ENCODE data around the gene CAMK2G. TPM values are rescaled to one million over a fixed set of nuclear protein-coding genes. Genes with fewer than 3 reads are reported as not detected.

The CAMK2G gene
- total RNA-seq, 2 donors from 2014 or later = 41.9 to 47.8 TPM

DNA sequence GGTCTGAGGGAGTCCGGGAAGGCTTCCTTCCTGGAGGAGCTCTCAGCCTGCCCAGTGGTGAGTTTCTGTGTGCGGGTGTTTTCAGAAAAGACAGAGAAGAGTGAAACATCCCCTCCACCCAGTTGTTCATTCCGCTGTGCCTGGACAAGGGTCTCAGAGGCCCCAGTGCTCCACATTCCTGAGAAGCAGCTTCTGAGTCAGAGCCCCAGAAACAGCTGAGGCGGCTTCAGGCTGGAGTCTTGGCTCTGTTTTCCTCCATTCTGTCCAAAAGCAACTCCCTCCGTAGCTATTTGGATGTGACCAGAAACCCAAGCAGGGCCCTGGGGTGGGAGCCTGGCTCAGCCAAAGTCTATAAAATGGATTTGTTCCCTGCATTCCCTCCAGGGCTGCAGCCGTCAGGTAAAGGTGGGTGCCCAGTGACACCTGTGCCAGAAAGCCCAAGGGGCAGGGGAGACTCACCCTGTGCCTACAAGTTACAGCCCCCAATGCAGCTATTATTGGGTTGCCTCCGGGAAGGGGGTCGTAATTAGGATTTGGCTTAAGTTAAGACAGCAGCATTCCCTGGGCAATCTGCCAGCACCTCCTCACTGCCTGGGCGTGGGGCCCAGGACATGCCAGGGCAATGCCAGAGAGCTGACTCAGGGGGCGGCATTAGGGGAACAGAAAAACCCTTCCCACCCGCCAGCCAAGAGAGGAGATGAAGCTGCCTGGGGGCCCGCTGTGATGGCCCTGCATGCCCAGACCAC is 13.1 kb upstream of the CAMK2G start:
- peak; percentile 85 for DNase-seq (ENCODE audit: low spot score)
- H3K27me3 ChIP-seq (replicated peaks; ENCODE audit: insufficient read depth) = no peaks in the 10 kb centered on the region
- TF ChIP-seq POLR2A (IDR thresholded peaks at IDR 0.05) (no peak), POLR2AphosphoS5 (IDR thresholded peaks at IDR 0.05) (peak; percentile 71)
- TF ChIP-seq, protein P1, sequence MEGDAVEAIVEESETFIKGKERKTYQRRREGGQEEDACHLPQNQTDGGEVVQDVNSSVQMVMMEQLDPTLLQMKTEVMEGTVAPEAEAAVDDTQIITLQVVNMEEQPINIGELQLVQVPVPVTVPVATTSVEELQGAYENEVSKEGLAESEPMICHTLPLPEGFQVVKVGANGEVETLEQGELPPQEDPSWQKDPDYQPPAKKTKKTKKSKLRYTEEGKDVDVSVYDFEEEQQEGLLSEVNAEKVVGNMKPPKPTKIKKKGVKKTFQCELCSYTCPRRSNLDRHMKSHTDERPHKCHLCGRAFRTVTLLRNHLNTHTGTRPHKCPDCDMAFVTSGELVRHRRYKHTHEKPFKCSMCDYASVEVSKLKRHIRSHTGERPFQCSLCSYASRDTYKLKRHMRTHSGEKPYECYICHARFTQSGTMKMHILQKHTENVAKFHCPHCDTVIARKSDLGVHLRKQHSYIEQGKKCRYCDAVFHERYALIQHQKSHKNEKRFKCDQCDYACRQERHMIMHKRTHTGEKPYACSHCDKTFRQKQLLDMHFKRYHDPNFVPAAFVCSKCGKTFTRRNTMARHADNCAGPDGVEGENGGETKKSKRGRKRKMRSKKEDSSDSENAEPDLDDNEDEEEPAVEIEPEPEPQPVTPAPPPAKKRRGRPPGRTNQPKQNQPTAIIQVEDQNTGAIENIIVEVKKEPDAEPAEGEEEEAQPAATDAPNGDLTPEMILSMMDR (IDR thresholded peaks at IDR 0.05) = peak in 2 of 4 experiments; percentile 21 to 24
- 8% methylated on average over 12 of the region's 12 CpGs for WGBS
- peak overlapping the region; percentile 75 to 82 for H3K27ac ChIP-seq
- no peaks in the 10 kb centered on the region for H3K36me3 ChIP-seq
- no peaks in the 10 kb centered on the region for H3K9me3 ChIP-seq
- H3K4me3 ChIP-seq = no peak overlapping the region
- H3K4me1 ChIP-seq (replicated peaks) = peaks cover 29% of the 10 kb centered on the region
- intact Hi-C loops (cut with DNase I) = loop anchor here (2.0 to 5.0 kb wide), 2 partner anchors 195 to 347 kb away; no protein-coding TSS in a partner anchor

DNA sequence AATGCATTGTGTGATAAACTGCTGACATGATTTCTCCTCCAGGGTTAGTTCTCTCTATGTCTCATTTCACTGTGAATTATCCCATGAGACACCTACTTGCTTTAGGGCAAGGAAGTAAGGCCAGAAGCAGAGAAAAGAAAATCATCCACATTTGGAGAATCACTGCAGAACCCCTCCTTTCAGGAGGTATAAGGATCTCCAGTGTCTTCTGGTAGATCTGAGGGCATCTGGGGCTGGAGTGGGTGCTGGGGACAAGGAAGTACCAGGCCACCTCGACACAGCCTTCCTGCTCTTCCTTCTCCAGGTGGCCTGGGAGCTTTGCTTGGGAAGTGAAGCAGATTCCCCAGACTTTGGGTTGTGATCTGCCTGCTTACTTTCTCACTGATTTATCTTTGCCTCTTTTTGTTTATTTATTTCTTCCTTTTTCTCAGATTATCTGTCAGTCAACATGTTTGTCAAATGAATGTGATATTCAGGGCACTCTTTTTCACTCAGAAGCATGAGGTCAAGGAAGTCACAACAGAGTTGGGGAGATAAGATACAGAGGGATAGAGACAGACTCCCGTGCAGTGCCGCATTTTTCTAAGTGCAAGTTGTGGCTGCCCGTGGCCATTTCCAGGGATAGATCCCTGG is 12.4 kb upstream of the CAMK2G start:
- TF ChIP-seq, protein P1 (IDR thresholded peaks at IDR 0.05) = no peak
- TF ChIP-seq POLR2AphosphoS5 (IDR thresholded peaks at IDR 0.05) (no peak), POLR2A (IDR thresholded peaks at IDR 0.05) (no peak)
- 11% methylated on average over 4 of the region's 4 CpGs for WGBS
- Histone ChIP-seq H3K27ac (peak overlapping the region; percentile 75 to 82), H3K4me1 (replicated peaks) (peaks cover 29% of the 10 kb centered on the region), H3K36me3 (no peaks in the 10 kb centered on the region), H3K9me3 (no peaks in the 10 kb centered on the region), H3K4me3 (no peak overlapping the region), H3K27me3 (replicated peaks; ENCODE audit: insufficient read depth) (no peaks in the 10 kb centered on the region)
- intact Hi-C loops (cut with DNase I) = loop anchor here (1.0 to 5.0 kb wide), 3 partner anchors 55 to 348 kb away; no protein-coding TSS in a partner anchor
- DNase-seq (ENCODE audit: low spot score) = no peak

DNA sequence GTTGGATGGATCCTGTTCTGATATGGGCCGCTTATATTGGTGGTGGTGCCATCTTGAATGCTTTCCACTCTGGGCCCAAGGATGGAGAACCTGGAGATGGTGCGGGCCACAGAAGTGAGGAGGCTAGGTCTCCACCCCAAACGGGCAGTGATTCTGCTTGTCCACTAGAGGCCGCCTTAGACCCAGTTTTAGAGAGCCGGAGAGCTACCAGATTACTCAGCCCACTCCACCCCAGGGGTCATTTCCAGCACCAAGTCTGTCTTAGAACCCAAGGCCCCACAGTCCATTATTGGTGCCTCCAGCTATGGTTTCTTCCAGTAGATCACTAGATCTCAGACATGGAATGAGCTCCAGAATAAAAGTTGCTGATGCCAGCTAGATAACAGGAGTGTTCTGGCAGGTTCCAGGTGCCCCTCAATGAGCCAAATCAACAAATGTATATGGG is 11.8 kb upstream of the CAMK2G start:
- H3K9me3 ChIP-seq = no peaks in the 10 kb centered on the region
- peak overlapping the region; percentile 75 to 82 for H3K27ac ChIP-seq
- TF ChIP-seq POLR2A (IDR thresholded peaks at IDR 0.05) (no peak), POLR2AphosphoS5 (IDR thresholded peaks at IDR 0.05) (peak; percentile 37)
- TF ChIP-seq, protein P1 (IDR thresholded peaks at IDR 0.05) = peak; percentile 51 to 93 (median 86)
- 5% methylated on average over 5 of the region's 5 CpGs for WGBS
- DNase-seq (ENCODE audit: low spot score) = peak; percentile 74
- H3K4me1 ChIP-seq (replicated peaks) = peaks cover 29% of the 10 kb centered on the region
- intact Hi-C loops (cut with DNase I) = loop anchor here (1.0 to 5.0 kb wide), 3 partner anchors 55 to 349 kb away; no protein-coding TSS in a partner anchor
- H3K36me3 ChIP-seq = no peaks in the 10 kb centered on the region
- no peak overlapping the region for H3K4me3 ChIP-seq
- H3K27me3 ChIP-seq (replicated peaks; ENCODE audit: insufficient read depth) = no peaks in the 10 kb centered on the region

DNA sequence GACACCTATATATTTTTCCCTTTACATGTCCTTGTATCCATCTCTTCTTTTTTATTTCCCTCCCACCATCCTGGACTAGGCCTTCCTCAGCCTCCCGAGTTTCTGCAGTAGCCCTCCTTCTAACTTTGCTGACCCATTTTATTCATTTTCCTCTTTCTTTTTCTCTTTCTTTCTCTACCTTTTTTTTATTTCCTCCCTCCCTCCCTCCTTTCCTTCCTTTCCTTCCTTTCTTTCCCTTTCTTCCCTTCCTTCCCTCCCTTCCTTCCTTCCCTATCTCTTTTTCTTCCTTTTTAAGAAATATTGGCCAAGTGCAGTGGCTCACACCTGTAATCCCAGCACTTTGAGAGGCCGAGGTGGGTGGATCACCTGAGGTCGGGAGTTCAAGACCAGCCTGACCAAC is 9.7 kb upstream of the CAMK2G start:
- 86% methylated on average over 3 of the region's 3 CpGs for WGBS
- intact Hi-C loops (cut with DNase I) = no loop called here
- Histone ChIP-seq H3K36me3 (no peaks in the 10 kb centered on the region), H3K4me3 (no peak overlapping the region), H3K27me3 (replicated peaks; ENCODE audit: insufficient read depth) (no peaks in the 10 kb centered on the region), H3K4me1 (replicated peaks) (peaks cover 27% of the 10 kb centered on the region), H3K9me3 (no peaks in the 10 kb centered on the region), H3K27ac (no peak overlapping the region)
- TF ChIP-seq POLR2AphosphoS5 (IDR thresholded peaks at IDR 0.05) = no peak
- TF ChIP-seq, protein P1 (IDR thresholded peaks at IDR 0.05) = no peak
- no peak for TF ChIP-seq POLR2A (IDR thresholded peaks at IDR 0.05)
- DNase-seq (ENCODE audit: low spot score) = no peak
